DND-41 (cell line): ENCODE results near the gene RFK.

Experiments used
- EZH2 ChIP-seq: IDR thresholded peaks from 3 replicates; pipeline ENCODE4 v1.6.1; 2012; ENCODE audit warnings: borderline replicate concordance, low read depth, mild to moderate bottlenecking, moderate library complexity, low read length, inconsistent platforms; ENCODE audit not compliant: severe bottlenecking
- TF ChIP-seq, protein P1 (sequence below): IDR thresholded peaks from 2 replicates; pipeline ENCODE4 v1.5.1; 2012; ENCODE audit warnings: borderline replicate concordance, low read length, moderate library complexity, mild to moderate bottlenecking; ENCODE audit not compliant: poor library complexity, severe bottlenecking; ENCODE audit errors: extremely low read depth

DNA sequence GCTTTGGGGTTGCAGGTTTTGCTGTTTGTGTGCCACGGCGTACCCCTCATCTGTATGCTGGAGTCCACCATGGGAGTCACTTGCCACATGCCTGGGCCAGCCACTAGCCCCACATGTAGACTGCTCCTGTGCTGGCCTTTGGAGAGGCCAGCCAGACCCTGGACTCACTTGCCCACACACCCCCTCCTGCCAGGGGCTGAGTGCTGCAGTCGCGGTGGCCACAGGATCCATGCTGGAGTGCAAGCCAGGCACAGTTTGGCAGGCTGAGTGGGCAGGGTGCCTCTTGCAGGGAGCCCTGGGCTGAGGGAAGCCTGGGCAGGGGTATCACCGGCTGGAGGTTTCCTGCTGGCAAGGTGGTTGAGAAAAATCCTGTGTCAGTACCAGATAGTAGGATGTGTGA, 39.2 kb upstream of the RFK start:
- TF ChIP-seq, protein P1, sequence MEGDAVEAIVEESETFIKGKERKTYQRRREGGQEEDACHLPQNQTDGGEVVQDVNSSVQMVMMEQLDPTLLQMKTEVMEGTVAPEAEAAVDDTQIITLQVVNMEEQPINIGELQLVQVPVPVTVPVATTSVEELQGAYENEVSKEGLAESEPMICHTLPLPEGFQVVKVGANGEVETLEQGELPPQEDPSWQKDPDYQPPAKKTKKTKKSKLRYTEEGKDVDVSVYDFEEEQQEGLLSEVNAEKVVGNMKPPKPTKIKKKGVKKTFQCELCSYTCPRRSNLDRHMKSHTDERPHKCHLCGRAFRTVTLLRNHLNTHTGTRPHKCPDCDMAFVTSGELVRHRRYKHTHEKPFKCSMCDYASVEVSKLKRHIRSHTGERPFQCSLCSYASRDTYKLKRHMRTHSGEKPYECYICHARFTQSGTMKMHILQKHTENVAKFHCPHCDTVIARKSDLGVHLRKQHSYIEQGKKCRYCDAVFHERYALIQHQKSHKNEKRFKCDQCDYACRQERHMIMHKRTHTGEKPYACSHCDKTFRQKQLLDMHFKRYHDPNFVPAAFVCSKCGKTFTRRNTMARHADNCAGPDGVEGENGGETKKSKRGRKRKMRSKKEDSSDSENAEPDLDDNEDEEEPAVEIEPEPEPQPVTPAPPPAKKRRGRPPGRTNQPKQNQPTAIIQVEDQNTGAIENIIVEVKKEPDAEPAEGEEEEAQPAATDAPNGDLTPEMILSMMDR = no peak
- no peak for TF ChIP-seq EZH2
